Breast epithelium (tissue), 4 donors: ENCODE data around the gene COL17A1. TPM values are rescaled to one million over a fixed set of nuclear protein-coding genes. Genes with fewer than 3 reads are reported as not detected.
A peak's percentile ranks its signal among the peaks of the same experiment; 100 is the strongest.

Experiments used
- DNase-seq, 2 donors: peaks; one replicate each; pipeline ENCODE4 v3.0.0-alpha.2; 2019; ENCODE audit warnings: low spot score in 2 of 2
- H3K27ac ChIP-seq, 2 donors: fragments of 200-600 bp; sonication (generic) in 1 of 2; one replicate each; pipeline ENCODE4 v1.5.1; 2016 to 2019; ENCODE audit warnings: mild to moderate bottlenecking in 1 of 2
- H3K27me3 ChIP-seq, 2 donors: fragments of 200-600 bp; sonication (generic) in 1 of 2; one replicate each; pipeline versions ENCODE4 v1.5.1 to v1.6.0; 2017 to 2019; ENCODE audit warnings: control low read depth in 1 of 2, mild to moderate bottlenecking in 1 of 2
- H3K36me3 ChIP-seq: fragments of 200-600 bp; one replicate; pipeline ENCODE4 v1.5.1; 2019
- H3K4me1 ChIP-seq, 2 donors: fragments of 200-600 bp; sonication (generic); one replicate each; pipeline ENCODE4 v1.5.1; 2016 to 2019; ENCODE audit warnings: control low read depth in 1 of 2
- H3K4me3 ChIP-seq, 3 donors: fragments of 200-600 bp; sonication (generic); 1 replicate in 2 of 3; 2 replicates in 1 of 3; pipeline ENCODE4 v1.5.1; 2016 to 2019; ENCODE audit warnings: mild to moderate bottlenecking in 3 of 3, moderate library complexity in 2 of 3
- H3K9me3 ChIP-seq, 2 donors: fragments of 200-600 bp; sonication (generic) in 1 of 2; one replicate each; pipeline ENCODE4 v1.5.1; 2016 to 2019; ENCODE audit warnings: control low read depth in 1 of 2
- POLR2A ChIP-seq: fragments of 450-650 bp; IDR thresholded peaks from one replicate; pipeline ENCODE4 v1.6.1; 2016; ENCODE audit warnings: antibody characterized with exemption, mild to moderate bottlenecking, moderate library complexity
- POLR2AphosphoS5 ChIP-seq, 3 donors: sonication (generic); formaldehyde crosslinking; IDR thresholded peaks; one replicate each; pipeline ENCODE4 v1.6.1; 2017; ENCODE audit warnings: antibody characterized with exemption in 3 of 3
- intact Hi-C: fragments of 100-400 bp; cut with DNase I; formaldehyde crosslinking; loops from one replicate; pipeline ENCODE4 v1.15.1; 2023; ENCODE audit warnings: low total_unique reads
- total RNA-seq, 3 donors: library from RNA; depleted of rRNA; stranded (reverse); fragments of >200 nt; gene quantifications; one replicate each; pipeline ENCODE4 v1.1.0, GENCODE V29; 2016
- TF ChIP-seq, protein P1 (sequence below), 3 donors: fragments of 450-650 bp; IDR thresholded peaks; one replicate each; pipeline ENCODE4 v1.5.1; 2016 to 2017; ENCODE audit warnings: antibody characterized with exemption in 3 of 3, mild to moderate bottlenecking in 3 of 3, moderate library complexity in 3 of 3

Gene COL17A1
- total RNA-seq, 3 donors from 2014 or later, result 0.16 to 56.1 (median 34.1) TPM

DNA sequence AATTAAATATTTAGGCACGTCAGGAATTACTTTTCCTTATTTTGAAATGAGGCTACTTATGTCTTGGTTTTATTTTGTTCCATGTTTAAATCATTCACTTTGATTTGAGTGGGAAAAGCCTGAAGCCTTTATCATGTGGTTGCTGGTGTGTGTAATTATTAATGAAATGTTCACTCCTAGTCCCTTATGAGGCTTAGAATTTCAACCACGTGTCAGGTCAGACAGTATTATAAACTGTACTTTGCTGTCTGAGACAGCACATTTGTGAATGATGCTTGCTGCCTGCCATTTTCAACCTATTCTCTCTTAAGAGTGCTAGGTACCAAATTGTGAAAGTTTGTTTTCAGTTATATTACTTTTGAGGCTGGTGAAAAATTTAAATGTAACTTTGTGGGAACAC, 58.9 kb downstream of the COL17A1 start:
- no peak for DNase-seq
- H3K27me3 ChIP-seq, result no peaks in the 10 kb centered on the region
- intact Hi-C loops, result no loop called here
- TF ChIP-seq POLR2A (no peak), POLR2AphosphoS5 (IDR thresholded peaks at IDR 0.05) (no peak)
- TF ChIP-seq, protein P1, sequence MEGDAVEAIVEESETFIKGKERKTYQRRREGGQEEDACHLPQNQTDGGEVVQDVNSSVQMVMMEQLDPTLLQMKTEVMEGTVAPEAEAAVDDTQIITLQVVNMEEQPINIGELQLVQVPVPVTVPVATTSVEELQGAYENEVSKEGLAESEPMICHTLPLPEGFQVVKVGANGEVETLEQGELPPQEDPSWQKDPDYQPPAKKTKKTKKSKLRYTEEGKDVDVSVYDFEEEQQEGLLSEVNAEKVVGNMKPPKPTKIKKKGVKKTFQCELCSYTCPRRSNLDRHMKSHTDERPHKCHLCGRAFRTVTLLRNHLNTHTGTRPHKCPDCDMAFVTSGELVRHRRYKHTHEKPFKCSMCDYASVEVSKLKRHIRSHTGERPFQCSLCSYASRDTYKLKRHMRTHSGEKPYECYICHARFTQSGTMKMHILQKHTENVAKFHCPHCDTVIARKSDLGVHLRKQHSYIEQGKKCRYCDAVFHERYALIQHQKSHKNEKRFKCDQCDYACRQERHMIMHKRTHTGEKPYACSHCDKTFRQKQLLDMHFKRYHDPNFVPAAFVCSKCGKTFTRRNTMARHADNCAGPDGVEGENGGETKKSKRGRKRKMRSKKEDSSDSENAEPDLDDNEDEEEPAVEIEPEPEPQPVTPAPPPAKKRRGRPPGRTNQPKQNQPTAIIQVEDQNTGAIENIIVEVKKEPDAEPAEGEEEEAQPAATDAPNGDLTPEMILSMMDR (IDR thresholded peaks at IDR 0.05), result no peak
- H3K27ac ChIP-seq, result no peak overlapping the region
- H3K9me3 ChIP-seq, result no peaks in the 10 kb centered on the region
- H3K36me3 ChIP-seq, result peaks cover 13% of the 10 kb centered on the region
- no peak overlapping the region for H3K4me3 ChIP-seq
- no peaks in the 10 kb centered on the region for H3K4me1 ChIP-seq

DNA sequence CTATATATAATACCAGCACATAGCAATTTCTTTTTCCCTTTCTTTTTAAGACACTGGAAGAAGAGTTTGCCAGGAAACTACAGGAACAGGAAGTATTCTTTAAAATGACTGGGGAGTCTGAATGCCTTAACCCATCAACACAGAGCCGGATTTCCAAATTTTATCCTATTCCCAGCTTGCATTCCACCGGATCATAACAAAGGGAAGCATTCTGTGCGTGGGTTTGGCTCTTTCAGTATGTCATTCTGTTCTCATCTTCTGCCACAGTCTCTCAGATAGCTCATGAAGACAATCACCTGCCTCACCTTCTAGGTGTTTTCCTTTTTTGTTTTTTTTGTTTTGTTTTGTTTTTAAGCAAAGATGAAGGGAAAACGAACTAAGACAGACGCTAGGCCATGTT, 60.2 kb downstream of the COL17A1 start:
- intact Hi-C loops, result no loop called here
- H3K9me3 ChIP-seq, result no peaks in the 10 kb centered on the region

DNA sequence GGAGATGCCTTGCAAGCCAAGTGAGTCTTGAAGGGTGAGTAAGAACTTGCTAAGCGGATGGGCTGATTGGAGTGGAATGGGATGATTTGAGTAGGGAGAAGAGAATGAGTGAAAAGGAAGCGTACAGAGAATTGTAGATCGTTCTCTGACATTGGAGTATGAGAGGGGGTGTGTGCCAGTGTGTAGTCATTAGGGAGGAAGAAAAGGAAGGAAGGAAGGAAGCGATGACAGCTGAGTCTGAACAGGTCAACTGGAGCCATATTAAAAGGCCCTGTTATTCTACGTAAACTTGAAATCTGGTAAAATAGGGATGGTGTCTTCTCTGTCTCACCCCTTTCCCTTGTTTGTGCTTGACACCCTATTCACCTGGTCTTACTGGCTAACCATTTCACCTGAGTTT, 63.7 kb downstream of the COL17A1 start:
- Histone ChIP-seq H3K27ac (no peak overlapping the region), H3K4me1 (no peaks in the 10 kb centered on the region), H3K27me3 (no peaks in the 10 kb centered on the region), H3K36me3 (peaks cover 20% of the 10 kb centered on the region), H3K4me3 (no peak overlapping the region), H3K9me3 (no peaks in the 10 kb centered on the region)
- TF ChIP-seq POLR2AphosphoS5 (IDR thresholded peaks at IDR 0.05) (no peak), POLR2A (no peak)
- TF ChIP-seq, protein P1 (IDR thresholded peaks at IDR 0.05), result no peak
- no peak for DNase-seq
- intact Hi-C loops, result no loop called here

More for the DNA sequence above, 60.2 kb downstream of the COL17A1 start:
- TF ChIP-seq POLR2A (no peak), POLR2AphosphoS5 (IDR thresholded peaks at IDR 0.05) (no peak)
- TF ChIP-seq, protein P1 (IDR thresholded peaks at IDR 0.05), result no peak
- Histone ChIP-seq H3K27ac (peak overlapping the region; percentile 54 to 57), H3K4me3 (no peak overlapping the region), H3K36me3 (peaks cover 13% of the 10 kb centered on the region), H3K4me1 (no peaks in the 10 kb centered on the region), H3K27me3 (no peaks in the 10 kb centered on the region)
- DNase-seq, result no peak

DNA sequence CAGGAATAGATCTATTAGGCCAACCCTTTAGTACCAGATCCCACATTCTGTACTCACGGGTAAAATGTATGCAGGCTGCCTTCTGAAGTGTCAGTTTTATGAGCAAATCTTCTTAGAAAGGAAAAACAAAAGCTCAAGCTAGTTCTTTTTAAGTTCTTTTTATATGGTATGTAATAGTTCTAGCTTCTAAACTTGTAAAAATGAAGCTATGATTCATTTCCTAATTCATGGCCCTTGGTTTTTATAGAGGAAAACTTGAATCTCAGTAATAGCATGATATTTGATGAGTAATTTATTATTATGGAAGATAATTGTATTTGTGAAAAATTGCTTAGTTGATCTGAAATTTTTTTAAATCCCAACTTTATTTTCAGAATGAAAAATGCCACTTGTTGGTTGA, 64.4 kb downstream of the COL17A1 start:
- Histone ChIP-seq H3K4me1 (no peaks in the 10 kb centered on the region), H3K9me3 (no peaks in the 10 kb centered on the region), H3K4me3 (no peak overlapping the region), H3K27ac (no peak overlapping the region), H3K36me3 (peaks cover 20% of the 10 kb centered on the region), H3K27me3 (no peaks in the 10 kb centered on the region)
- DNase-seq, result no peak
- intact Hi-C loops, result no loop called here
- TF ChIP-seq POLR2A, result no peak
- TF ChIP-seq, protein P1 (IDR thresholded peaks at IDR 0.05), result no peak
- no peak for TF ChIP-seq POLR2AphosphoS5 (IDR thresholded peaks at IDR 0.05)

DNA sequence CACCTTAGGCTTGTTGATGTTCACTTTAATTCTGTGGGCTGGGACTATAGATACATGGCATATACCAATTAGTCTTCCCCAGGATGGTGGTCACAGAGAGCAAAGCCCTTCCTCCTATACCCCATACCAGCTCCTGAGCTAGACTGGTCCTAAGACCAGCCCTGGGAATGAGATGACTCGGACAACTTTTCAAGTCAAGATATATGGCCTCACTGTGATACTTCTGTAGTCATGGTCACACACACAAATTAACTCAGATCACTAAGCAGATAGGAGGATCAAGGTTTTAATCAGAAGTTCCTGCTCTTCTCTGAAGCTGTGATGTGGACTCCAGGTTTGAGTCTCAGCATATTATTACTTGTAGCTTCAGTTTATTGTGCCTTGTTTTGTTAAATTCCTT, 65.7 kb downstream of the COL17A1 start:
- TF ChIP-seq, protein P1 (IDR thresholded peaks at IDR 0.05), result no peak
- no peak for TF ChIP-seq POLR2AphosphoS5 (IDR thresholded peaks at IDR 0.05)
- no peak for TF ChIP-seq POLR2A
- Histone ChIP-seq H3K4me3 (no peak overlapping the region), H3K4me1 (no peaks in the 10 kb centered on the region), H3K9me3 (no peaks in the 10 kb centered on the region), H3K36me3 (peaks cover 20% of the 10 kb centered on the region), H3K27me3 (no peaks in the 10 kb centered on the region), H3K27ac (no peak overlapping the region)
- DNase-seq, result no peak
- intact Hi-C loops, result no loop called here
